ENCODE results near the gene SUN5.
"Not testable (repeated sequence)": the region's sequence is repeated elsewhere in the genome, so short reads cannot be mapped to it uniquely, and the experiment has no call there.

The SUN5 gene

GRCh38 chr20:32962646-32963045 is 41.6 kb downstream of the SUN5 start:
- not testable (repeated sequence) for DNase-seq

- DNase-seq = no peak
These were observed 42.2 kb downstream of the SUN5 start for GRCh38 chr20:32962053-32962452.

GRCh38 chr20:32960849-32961731 is 43.1 kb downstream of the SUN5 start:
- DNase-seq = no peak

- DNase-seq = no peak
These were observed 44.1 kb downstream of the SUN5 start for GRCh38 chr20:32960222-32960518.

GRCh38 chr20:32959351-32960221 is 44.6 kb downstream of the SUN5 start:
- DNase-seq = no peak

- DNase-seq = no peak
These were observed 45.7 kb downstream of the SUN5 start for GRCh38 chr20:32958574-32958973.

GRCh38 chr20:32957459-32957858 is 46.8 kb downstream of the SUN5 start:
- DNase-seq = no peak

GRCh38 chr20:32950539-32950938 is 53.7 kb downstream of the SUN5 start:
- DNase-seq = not testable (repeated sequence)

- no peak for DNase-seq
These were observed 57.6 kb downstream of the SUN5 start for GRCh38 chr20:32946629-32947028.

GRCh38 chr20:32945710-32946221 is 58.5 kb downstream of the SUN5 start:
- no peak for DNase-seq

GRCh38 chr20:32943490-32944052 is 60.7 kb downstream of the SUN5 start:
- no peak for DNase-seq

- no peak for DNase-seq
These were observed 62.9 kb downstream of the SUN5 start for GRCh38 chr20:32941155-32941885.

- DNase-seq = no peak
These were observed 69.7 kb downstream of the SUN5 start for GRCh38 chr20:32934580-32934979.

Data from COR-L47 (cell line).